ENCODE results near the gene JPT1.

The JPT1 gene

DNA sequence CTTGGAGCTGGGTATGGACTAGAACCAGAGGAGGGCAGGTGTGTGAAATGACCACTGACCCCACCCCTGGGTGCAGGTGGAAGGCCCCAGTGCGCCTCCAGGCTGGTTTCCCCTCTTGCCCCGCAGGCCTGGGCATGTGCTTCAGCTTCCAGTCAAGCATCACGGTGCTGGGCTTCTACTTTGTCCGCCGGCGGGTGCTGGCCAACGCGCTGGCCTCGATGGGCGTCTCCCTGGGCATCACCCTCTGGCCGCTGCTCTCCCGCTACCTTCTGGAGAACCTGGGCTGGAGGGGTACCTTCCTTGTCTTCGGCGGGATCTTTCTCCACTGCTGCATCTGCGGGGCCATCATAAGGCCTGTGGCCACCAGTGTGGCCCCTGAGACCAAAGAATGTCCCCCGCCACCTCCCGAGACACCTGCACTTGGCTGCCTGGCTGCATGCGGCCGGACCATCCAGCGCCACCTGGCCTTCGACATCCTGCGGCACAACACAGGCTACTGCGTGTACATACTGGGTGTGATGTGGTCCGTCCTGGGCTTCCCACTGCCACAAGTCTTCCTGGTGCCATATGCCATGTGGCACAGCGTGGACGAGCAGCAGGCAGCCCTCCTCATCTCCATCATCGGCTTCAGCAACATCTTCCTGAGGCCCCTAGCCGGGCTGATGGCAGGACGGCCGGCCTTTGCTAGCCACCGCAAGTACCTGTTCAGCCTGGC, 54.3 kb downstream of the JPT1 start:
- H3K36me3 ChIP-seq (ENCODE audit: insufficient read depth, low read length) = no peaks in the 10 kb centered on the region
- H2AFZ ChIP-seq (ENCODE audit: low read depth, low read length) = no peak overlapping the region
- H3K27me3 ChIP-seq (ENCODE audit: insufficient read depth, low read length) = peaks cover 6% of the 10 kb centered on the region
- no peak overlapping the region for H3K4me3 ChIP-seq (ENCODE audit: low read length)
- H3K4me1 ChIP-seq (ENCODE audit: insufficient read depth, low read length) = peaks cover under 1% of the 10 kb centered on the region
- H3K9me3 ChIP-seq (ENCODE audit: low read length) = no peaks in the 10 kb centered on the region

DNA sequence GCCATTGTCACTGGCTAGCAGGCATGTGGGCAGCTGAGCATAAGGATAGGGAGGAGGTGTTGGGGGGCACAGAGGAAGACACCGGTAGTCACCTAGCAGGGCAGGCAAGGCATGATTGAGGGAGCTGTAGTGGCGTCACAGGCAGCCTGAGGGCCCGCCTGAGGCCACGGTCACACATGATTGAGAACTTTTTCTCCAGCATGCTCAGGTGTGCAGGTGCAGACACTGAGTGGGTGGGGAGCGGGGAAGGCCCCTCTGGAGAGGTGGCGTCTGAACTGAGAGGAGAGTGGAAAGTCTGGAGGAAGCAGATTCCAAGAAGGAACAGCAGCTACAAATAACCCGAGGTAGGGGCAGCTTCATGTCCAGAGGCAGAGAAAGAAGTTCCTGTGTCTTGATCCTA, 55.5 kb downstream of the JPT1 start:
- Histone ChIP-seq H2AFZ (ENCODE audit: low read depth, low read length) (no peak overlapping the region), H3K27me3 (ENCODE audit: insufficient read depth, low read length) (peaks cover 3% of the 10 kb centered on the region), H3K4me1 (ENCODE audit: insufficient read depth, low read length) (peaks cover 5% of the 10 kb centered on the region), H3K36me3 (ENCODE audit: insufficient read depth, low read length) (no peaks in the 10 kb centered on the region), H3K9me3 (ENCODE audit: low read length) (no peaks in the 10 kb centered on the region), H3K4me3 (ENCODE audit: low read length) (no peak overlapping the region)

DNA sequence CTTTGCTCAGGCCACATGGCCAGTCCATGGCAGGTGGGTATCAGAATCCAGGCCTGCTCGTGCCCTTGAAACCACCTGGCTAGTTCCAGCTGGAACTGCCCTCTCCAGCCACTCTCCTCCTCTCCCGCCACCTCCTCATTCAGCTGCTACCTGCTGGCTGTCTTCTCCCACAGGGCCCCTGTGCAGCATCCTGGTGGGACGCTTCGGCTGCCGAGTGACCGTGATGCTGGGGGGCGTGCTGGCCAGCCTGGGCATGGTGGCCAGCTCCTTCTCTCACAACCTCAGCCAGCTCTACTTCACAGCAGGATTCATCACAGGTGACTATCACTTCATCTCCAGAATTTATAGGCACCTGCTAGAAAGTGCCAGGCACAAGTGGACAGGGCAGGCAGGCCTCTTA, 56.4 kb downstream of the JPT1 start:
- H2AFZ ChIP-seq (ENCODE audit: low read depth, low read length) = no peak overlapping the region
- H3K36me3 ChIP-seq (ENCODE audit: insufficient read depth, low read length) = no peaks in the 10 kb centered on the region
- H3K4me1 ChIP-seq (ENCODE audit: insufficient read depth, low read length) = peaks cover 9% of the 10 kb centered on the region
- no peaks in the 10 kb centered on the region for H3K27me3 ChIP-seq (ENCODE audit: insufficient read depth, low read length)
- H3K4me3 ChIP-seq (ENCODE audit: low read length) = no peak overlapping the region
- no peaks in the 10 kb centered on the region for H3K9me3 ChIP-seq (ENCODE audit: low read length)

DNA sequence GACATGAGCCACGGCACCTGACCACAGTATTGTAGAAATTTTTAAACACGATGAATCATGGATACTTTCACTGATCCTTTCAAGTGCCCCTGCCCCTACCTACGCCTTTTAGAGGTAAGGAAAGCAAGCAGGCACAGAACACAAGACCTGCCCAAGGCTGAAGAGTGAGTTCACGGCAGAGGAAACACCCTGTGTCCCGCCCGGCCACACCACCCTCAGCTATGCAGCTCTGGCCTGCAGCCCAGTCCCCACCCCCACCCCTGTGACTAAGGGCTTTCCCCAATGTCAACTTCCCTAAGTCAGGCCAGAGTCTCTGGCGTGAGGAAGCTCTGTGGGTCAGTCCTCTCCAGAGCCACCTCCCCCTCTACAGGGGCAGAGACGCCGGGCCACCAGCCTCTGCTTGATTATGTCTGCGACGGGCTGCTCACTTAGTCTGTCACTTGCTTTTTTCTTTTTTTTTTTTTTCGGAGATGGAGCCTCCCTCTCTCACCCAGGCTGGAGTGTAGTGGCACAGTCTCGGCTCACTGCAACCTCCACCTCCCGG, 58.2 kb downstream of the JPT1 start:
- Histone ChIP-seq H3K9me3 (ENCODE audit: low read length) (no peaks in the 10 kb centered on the region), H3K27me3 (ENCODE audit: insufficient read depth, low read length) (no peaks in the 10 kb centered on the region), H2AFZ (ENCODE audit: low read depth, low read length) (no peak overlapping the region), H3K36me3 (ENCODE audit: insufficient read depth, low read length) (no peaks in the 10 kb centered on the region), H3K4me1 (ENCODE audit: insufficient read depth, low read length) (peaks cover 18% of the 10 kb centered on the region), H3K4me3 (ENCODE audit: low read length) (no peak overlapping the region)

DNA sequence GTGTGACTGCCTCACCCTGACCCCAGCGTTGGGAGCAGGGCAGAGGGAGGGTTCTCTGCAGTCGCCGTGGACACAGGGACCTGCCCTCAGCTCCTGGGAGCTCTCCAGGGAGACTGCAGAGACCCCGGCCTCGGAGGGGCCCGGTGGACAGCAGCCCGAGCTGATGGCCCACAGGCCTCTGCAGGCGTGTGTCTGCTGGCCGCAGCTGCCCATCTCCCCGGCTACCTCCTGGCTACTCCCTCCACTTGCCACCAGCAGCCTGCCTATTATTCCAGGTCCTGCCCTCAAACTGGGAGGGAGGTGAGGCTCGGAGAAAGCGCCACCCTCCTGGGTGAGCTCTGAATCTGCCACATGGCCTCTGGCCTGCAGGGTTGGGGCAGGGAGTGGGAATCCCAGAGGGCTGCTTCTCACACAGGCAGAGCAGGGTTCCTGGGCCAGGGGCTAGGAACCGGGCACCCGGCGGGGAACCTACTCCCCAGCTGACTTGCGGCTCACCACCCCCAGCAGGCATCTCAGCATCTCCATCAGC, 59.4 kb downstream of the JPT1 start:
- H3K36me3 ChIP-seq (ENCODE audit: insufficient read depth, low read length) = no peaks in the 10 kb centered on the region
- H2AFZ ChIP-seq (ENCODE audit: low read depth, low read length) = no peak overlapping the region
- peaks cover 21% of the 10 kb centered on the region for H3K4me1 ChIP-seq (ENCODE audit: insufficient read depth, low read length)
- no peaks in the 10 kb centered on the region for H3K9me3 ChIP-seq (ENCODE audit: low read length)
- no peak overlapping the region for H3K4me3 ChIP-seq (ENCODE audit: low read length)
- no peaks in the 10 kb centered on the region for H3K27me3 ChIP-seq (ENCODE audit: insufficient read depth, low read length)

DNA sequence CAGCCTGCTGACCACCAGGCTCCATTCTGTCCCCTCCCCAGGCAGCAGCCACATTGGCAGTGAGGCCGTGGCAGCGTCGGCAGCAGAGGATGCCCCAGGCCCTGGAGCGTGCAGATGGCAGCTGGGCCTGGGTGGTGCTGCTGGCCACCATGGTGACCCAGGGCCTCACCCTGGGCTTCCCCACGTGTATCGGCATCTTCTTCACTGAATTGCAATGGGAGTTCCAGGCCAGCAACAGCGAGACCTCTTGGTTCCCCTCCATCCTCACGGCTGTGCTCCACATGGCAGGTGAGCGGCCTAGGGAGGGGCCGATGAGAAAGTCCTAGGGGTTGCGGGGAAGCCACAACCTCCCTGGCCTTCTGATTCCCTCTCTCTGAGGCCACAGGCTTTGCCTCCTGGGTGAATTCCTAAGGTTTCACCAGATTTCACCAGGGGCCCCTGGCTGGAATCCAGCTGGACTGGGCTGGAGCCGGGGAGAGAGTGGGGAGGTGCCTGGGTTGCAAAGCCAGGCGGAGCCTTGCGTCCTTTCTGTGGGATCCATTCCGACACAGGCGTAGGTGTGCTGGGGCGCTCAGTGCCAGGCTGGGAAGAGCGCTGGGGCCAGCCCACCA, 60.7 kb downstream of the JPT1 start:
- H3K36me3 ChIP-seq (ENCODE audit: insufficient read depth, low read length) = no peaks in the 10 kb centered on the region
- no peak overlapping the region for H3K4me3 ChIP-seq (ENCODE audit: low read length)
- no peaks in the 10 kb centered on the region for H3K27me3 ChIP-seq (ENCODE audit: insufficient read depth, low read length)
- H2AFZ ChIP-seq (ENCODE audit: low read depth, low read length) = no peak overlapping the region
- peaks cover 26% of the 10 kb centered on the region for H3K4me1 ChIP-seq (ENCODE audit: insufficient read depth, low read length)
- no peaks in the 10 kb centered on the region for H3K9me3 ChIP-seq (ENCODE audit: low read length)

DNA sequence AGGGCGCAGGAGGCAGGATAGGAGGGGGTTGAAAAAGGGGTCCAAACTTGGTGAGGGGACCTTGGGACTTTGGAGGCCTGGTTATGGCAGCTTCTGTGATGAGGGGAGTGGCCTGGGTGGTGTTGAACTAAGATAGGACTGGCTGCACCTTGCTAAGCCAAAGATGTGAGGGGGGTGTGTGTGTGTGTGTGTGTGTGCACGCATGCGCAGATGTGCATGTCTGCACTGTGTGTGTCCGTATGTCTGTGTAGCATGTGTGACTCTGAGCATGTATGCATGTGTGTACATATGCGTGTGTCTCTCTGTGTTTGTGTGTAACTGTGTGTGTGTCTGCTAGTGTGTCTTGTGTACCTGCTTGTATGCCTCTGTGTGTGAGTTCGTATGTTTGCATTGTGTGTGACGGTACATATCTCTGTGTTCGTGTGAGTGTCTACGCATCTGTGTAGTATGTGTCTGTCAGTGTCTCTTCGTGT, 62.4 kb downstream of the JPT1 start:
- H3K27me3 ChIP-seq (ENCODE audit: insufficient read depth, low read length) = no peaks in the 10 kb centered on the region
- H3K36me3 ChIP-seq (ENCODE audit: insufficient read depth, low read length) = no peaks in the 10 kb centered on the region
- H3K4me1 ChIP-seq (ENCODE audit: insufficient read depth, low read length) = peaks cover 28% of the 10 kb centered on the region
- no peak overlapping the region for H3K4me3 ChIP-seq (ENCODE audit: low read length)
- H2AFZ ChIP-seq (ENCODE audit: low read depth, low read length) = no peak overlapping the region
- no peaks in the 10 kb centered on the region for H3K9me3 ChIP-seq (ENCODE audit: low read length)

DNA sequence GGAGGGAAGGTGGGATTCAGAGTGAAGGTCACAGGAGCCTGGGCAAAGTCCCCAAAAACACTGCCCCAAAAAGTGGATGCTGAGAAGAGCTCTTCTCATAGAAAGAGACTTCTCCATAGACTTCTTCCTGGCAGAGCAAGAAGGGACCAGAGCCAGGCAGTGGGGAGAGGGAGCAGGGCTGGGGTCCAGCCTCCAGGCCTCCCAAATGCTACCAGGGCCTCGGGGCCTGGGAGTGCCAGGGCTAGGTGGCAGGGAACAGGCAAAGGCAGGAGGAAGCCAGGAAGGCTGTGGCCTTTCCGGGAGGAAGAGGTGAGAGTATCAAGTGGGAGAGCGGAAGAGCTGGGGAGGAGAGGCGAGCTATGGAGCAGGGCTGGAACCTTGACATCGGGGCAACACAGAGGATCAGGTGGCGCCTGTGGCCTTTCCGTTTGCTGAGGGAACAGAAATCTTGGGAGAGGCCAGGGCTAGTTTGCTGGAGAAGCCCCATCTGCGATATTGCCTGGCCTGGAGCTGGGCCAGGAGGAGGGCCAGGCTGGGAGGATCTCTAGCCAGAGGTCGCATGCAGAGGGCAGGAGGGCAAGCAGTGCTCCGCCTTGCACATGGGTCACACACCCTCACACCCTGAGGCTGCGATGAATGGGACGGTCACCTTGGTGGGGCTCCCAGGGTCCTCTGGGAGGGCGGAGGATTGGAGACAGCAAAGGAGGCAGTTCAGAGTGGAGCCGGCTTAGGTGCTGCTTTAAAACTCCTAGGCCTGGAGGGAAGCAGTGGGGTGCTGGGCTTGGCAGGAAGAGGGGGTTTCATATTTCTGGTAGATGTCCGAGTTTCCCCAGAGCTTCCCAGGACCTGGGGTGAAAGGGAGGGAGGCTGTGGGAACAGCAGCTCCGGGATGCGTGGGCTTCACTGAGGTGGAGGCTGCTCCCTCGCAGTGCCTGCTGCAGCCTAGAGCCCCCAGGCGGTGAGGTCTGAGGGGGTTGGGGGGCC, 63.1 kb downstream of the JPT1 start:
- Histone ChIP-seq H3K36me3 (ENCODE audit: insufficient read depth, low read length) (no peaks in the 10 kb centered on the region), H3K4me1 (ENCODE audit: insufficient read depth, low read length) (peaks cover 28% of the 10 kb centered on the region), H3K9me3 (ENCODE audit: low read length) (no peaks in the 10 kb centered on the region), H3K27me3 (ENCODE audit: insufficient read depth, low read length) (no peaks in the 10 kb centered on the region), H2AFZ (ENCODE audit: low read depth, low read length) (no peak overlapping the region), H3K4me3 (ENCODE audit: low read length) (no peak overlapping the region)

DNA sequence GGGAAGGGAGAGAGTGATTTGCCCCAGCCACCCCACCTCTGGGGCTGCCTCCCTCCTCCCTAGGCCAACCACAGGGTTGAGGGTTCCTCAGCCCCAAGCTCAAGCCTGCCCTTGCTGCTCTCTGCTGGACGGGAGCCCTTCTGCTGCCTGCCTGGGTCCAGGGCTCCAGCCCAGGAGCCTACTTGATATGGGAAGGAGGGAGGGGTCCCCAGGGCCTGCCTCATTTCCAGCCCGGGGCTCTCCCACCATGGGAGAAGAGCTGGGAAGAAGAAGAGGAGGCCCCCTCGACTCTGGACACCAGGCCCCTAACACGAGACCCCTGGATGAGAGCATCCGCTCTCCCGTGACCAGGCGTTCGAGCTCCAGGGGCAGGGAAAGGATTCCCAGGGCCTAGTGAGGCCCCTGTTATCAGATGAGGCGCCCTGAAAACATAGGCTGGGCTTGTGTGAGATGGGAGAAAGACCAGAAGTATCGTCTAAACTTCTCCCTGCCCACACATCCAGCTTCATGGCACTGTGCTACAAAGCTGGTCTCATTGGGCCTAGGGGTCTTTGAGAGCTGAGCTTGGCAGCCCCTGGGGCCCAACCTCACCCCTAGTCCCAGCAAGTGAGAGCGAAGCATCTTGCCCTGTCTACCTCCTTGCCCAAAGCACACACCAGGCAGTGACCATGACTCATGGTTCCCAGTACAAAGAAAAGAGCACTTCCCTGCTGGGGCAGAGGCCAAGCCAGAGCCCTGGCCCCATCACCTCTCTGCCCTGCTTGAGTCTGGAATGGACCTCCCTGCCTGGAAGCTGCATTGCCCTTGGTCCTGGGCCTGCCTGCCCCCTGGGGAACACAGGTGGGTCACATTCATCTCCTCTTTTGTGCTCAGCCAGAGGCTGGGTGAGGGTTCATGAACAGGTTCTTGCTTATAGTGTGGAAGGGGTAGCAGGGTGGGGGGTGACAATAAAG, 65.6 kb downstream of the JPT1 start:
- no peak overlapping the region for H3K4me3 ChIP-seq (ENCODE audit: low read length)
- no peaks in the 10 kb centered on the region for H3K9me3 ChIP-seq (ENCODE audit: low read length)
- no peaks in the 10 kb centered on the region for H3K36me3 ChIP-seq (ENCODE audit: insufficient read depth, low read length)
- no peaks in the 10 kb centered on the region for H3K27me3 ChIP-seq (ENCODE audit: insufficient read depth, low read length)
- no peak overlapping the region for H2AFZ ChIP-seq (ENCODE audit: low read depth, low read length)
- peaks cover 23% of the 10 kb centered on the region for H3K4me1 ChIP-seq (ENCODE audit: insufficient read depth, low read length)

DNA sequence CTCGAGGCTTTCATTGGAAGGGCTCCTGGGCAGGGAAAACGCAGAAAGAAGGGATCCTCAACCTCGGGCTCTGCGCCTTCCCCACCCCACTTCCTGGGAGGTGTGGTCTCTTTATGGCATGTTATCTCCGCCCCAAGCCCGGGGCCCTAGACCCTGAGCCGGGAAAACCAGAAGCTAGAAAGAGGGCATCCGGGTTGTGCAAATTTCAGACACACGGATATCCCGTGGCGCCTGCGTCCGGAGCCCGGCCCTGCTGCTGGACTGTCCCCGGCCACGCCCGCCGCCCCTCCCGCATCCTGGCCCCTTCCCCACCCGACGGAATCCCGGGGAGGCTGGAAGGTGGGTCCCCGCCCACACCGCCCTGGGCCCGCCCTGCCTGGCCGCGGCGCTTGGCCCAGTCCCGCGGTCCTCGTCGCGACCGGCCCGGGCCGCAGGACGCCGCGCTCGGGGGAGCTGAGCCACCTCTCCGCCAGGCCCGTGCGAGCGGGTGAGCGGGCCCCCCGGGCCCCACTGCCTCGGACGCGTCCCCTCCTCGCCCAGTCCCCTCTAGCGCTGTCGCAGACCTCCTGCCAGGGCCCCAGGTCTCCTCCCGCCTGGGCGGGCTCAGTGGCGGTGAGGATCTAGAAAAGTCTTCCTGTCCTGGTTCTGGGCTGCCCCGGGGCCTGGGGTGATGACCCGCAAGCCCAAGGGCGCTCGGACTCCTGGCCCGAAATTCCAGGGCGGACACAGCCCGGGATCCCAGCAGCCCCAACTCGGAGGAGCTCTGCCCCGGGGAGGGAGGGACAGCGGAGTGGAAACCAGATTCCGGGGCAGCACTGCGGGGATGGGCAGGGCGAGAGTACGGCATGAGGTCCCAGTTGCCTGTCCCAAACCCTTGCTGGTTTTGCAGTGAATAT, 66.5 kb downstream of the JPT1 start, which contains the start of gene SLC16A5:
SLC16A5 (plus strand) TSS at position 397 of the 896 bp plus-strand sequence. CDS start 5,683 bp downstream, outside the sequence.
- peaks cover 18% of the 10 kb centered on the region for H3K4me1 ChIP-seq (ENCODE audit: insufficient read depth, low read length)
- no peaks in the 10 kb centered on the region for H3K36me3 ChIP-seq (ENCODE audit: insufficient read depth, low read length)
- no peaks in the 10 kb centered on the region for H3K9me3 ChIP-seq (ENCODE audit: low read length)
- H3K27me3 ChIP-seq (ENCODE audit: insufficient read depth, low read length) = no peaks in the 10 kb centered on the region
- no peak within 1 kb of the TSS for H2AFZ ChIP-seq (ENCODE audit: low read depth, low read length)
- H3K4me3 ChIP-seq (ENCODE audit: low read length) = no peak within 1 kb of the TSS

DNA sequence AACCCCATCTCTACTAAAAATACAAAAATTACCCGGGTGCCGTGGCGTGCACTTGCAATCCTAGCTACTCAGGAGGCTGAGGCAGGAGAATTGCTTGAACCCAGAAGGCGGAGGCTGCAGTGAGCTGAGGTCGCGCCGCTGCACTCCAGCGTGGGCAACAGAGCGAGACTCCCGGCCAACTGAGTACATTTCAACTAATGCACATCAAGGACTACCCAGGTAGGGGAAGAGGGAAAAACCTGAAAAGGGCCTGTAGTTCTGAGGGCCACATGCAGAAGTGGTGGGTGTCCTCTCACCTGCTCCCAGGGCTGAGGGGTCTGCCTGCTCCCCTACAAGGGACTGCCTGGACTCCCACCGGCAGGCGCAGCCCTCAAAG, 67.1 kb downstream of the JPT1 start:
- Histone ChIP-seq H3K9me3 (ENCODE audit: low read length) (no peaks in the 10 kb centered on the region), H3K27me3 (ENCODE audit: insufficient read depth, low read length) (no peaks in the 10 kb centered on the region), H3K4me3 (ENCODE audit: low read length) (no peak overlapping the region), H2AFZ (ENCODE audit: low read depth, low read length) (no peak overlapping the region), H3K4me1 (ENCODE audit: insufficient read depth, low read length) (peaks cover 17% of the 10 kb centered on the region), H3K36me3 (ENCODE audit: insufficient read depth, low read length) (no peaks in the 10 kb centered on the region)

Measured in neuron (in vitro differentiated cells).